ENCODE data around the gene CD2. TPM values are rescaled to one million over a fixed set of nuclear protein-coding genes. Genes with fewer than 3 reads are reported as not detected.

The CD2 gene
- total and polyA plus RNA-seq, 2 of the 8 experiments (the other 6 are each of a cell fraction or from before 2014, with no cell fraction given) = not detected

- Histone ChIP-seq H3K79me2 (ENCODE audit: control insufficient read depth in 1 of 2, insufficient read depth in 2 of 2, low read length in 2 of 2) (no peaks in the 10 kb centered on the region), H4K8ac (ENCODE audit: extremely low read depth, insufficient read depth, low read length) (no peak overlapping the region), H2BK120ac (replicated peaks; ENCODE audit: low read depth, low read length) (no peak overlapping the region), H4K91ac (replicated peaks; ENCODE audit: insufficient read length, low read length) (no peak overlapping the region), H3K79me1 (ENCODE audit: low read depth, low read length) (no peaks in the 10 kb centered on the region), H3K4me3 (ENCODE audit: extremely low read depth in 1 of 4, insufficient read depth in 2 of 4, low read depth in 3 of 4, low read length in 4 of 4) (no peak overlapping the region), H3K4ac (replicated peaks; ENCODE audit: insufficient read length, low read depth, low read length) (no peak overlapping the region), H3K18ac (ENCODE audit: extremely low read depth, low read length) (no peak overlapping the region), H3K9me3 (ENCODE audit: insufficient read depth in 2 of 2, low read depth in 1 of 2, low read length in 1 of 2) (no peaks in the 10 kb centered on the region), H2BK20ac (ENCODE audit: low read length) (no peak overlapping the region), H3K27ac (ENCODE audit: low read depth, low read length) (no peak overlapping the region), H2AFZ (ENCODE audit: low read length) (no peak overlapping the region), H3K27me3 (replicated peaks in 1 of 4; ENCODE audit: control insufficient read depth in 3 of 4, extremely low read depth in 1 of 4, insufficient read depth in 3 of 4, low read length in 3 of 4) (no peaks in the 10 kb centered on the region), H4K5ac (ENCODE audit: insufficient read length, low read depth, low read length) (no peak overlapping the region), H3K23me2 (ENCODE audit: low read depth, low read length) (no peaks in the 10 kb centered on the region), H2AK5ac (ENCODE audit: low read depth, low read length) (no peak overlapping the region), H3K36me3 (ENCODE audit: control insufficient read depth in 2 of 4, insufficient read depth in 4 of 4, low read length in 3 of 4) (no peaks in the 10 kb centered on the region; a peak in 1 of 8 replicates), H2BK5ac (ENCODE audit: low read depth, low read length) (no peak overlapping the region), H3K4me1 (replicated peaks in 1 of 4; ENCODE audit: control insufficient read depth in 3 of 4, insufficient read depth in 4 of 4, low read length in 3 of 4) (peaks cover 0 to 7% (median 0%) of the 10 kb centered on the region in 4 experiments; a peak in 4 of 7 replicates), H4K20me1 (replicated peaks in 1 of 2; ENCODE audit: control insufficient read depth in 1 of 2, insufficient read depth in 2 of 2, low read length in 2 of 2) (no peaks in the 10 kb centered on the region), H3K4me2 (ENCODE audit: insufficient read depth in 1 of 2, low read depth in 2 of 2, low read length in 2 of 2) (no peak overlapping the region), H3K9ac (replicated peaks in 1 of 4; ENCODE audit: extremely low read depth in 1 of 4, low read depth in 3 of 4, low read length in 3 of 4) (no peak overlapping the region), H3K14ac (ENCODE audit: insufficient read length) (no peak overlapping the region), H3K23ac (ENCODE audit: insufficient read length) (no peak overlapping the region), H2BK12ac (ENCODE audit: low read depth, low read length) (no peak overlapping the region), H3K56ac (replicated peaks; ENCODE audit: insufficient read length, low read depth, low read length) (no peak overlapping the region), H2BK15ac (ENCODE audit: low read length) (no peak overlapping the region)
- DNase-seq (ENCODE audit: low read depth in 1 of 2, low spot score in 2 of 2) (no peak), FAIRE-seq (no peak)
- POLR2A ChIA-PET (ENCODE audit: partially characterized antibody) = no interaction called here
- CTCF ChIA-PET (ENCODE audit: partially characterized antibody) = interaction anchor here (0.7 to 1.2 kb wide), 2 partner anchors 39 to 204 kb away, joined by 3 to 5 read pairs; no protein-coding TSS in a partner anchor
- 78% methylated on average over 2 of the region's 2 CpGs; no CpG with 5 or more reads in 1 of the 2 experiments for WGBS, 2 experiments (ENCODE audit: extremely low coverage in 1 of 2, insufficient coverage in 1 of 2, insufficient read length in 1 of 2, insufficient replicate concordance in 2 of 2, low coverage in 1 of 2, low lambda C conversion rate in 2 of 2, missing lambda C conversion rate in 1 of 2)
These were observed 51.2 kb downstream of the CD2 start for GRCh38 chr1:116805398-116805797.

Data from H1 (cell line).